Measurements from ENCODE around the gene EMC8. TPM values are rescaled to one million over a fixed set of nuclear protein-coding genes. Genes with fewer than 3 reads are reported as not detected.
"Not testable (repeated sequence)": the region's sequence is repeated elsewhere in the genome, so short reads cannot be mapped to it uniquely, and the experiment has no call there.

Gene EMC8
- total RNA-seq, 1 donor from 2014 or later = 12.3 TPM

DNA sequence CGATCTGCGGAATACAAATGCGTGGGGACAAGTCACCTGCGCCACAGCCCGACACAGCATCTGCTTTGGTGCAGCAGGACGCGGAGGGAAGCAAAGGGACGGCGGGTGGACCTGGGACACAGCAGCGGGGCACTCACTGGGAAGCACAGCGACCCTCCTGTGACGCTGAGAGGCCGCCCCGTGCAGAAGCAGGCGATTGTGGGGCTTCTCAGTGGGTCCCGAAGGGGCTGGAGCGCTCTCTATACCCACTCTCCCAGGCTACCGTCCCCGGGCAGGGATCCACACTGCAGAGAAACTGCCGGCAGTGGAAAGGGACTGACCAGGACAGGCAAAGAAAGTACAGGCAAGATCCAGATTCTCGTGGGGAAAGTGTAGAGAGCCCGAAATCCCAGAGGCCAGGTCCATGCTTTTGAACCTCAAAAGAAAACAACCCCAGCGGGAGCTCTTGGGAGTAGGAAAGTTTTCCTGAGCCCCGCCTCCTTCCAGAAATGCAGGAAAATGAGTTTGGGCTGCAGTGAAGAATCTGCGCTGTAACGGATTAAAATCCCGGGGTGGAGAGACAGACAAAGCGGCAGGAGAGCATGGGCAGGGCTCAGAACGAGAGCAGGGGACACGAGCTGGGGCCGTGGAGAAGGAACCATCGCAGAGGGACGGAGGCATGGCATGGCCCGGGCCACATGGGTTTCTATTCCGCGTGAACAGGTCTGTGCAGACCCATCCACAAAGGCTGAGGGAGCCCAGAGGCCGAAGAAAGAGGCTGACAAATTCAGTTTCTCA, 12.9 kb upstream of the EMC8 start:
- no peak for DNase-seq

DNA sequence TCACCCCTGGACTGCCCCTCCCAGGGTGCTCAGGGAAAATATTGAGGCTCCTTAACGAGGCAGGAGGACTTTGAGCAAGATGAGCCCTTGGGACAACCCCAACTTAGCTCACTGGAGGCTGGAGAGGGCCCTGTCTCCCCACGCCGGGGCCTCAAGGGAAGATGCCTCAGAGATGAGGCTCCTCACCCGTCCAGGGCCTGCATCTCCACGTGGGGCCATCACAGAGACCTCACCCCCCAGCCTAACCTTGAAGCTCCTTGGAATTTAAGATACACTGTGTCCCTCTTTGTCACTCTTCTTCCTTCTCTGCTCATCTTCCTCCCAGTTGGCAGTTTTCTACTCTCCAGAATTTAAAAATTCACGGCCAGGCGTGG, 11.4 kb upstream of the EMC8 start:
- DNase-seq = no peak

DNA sequence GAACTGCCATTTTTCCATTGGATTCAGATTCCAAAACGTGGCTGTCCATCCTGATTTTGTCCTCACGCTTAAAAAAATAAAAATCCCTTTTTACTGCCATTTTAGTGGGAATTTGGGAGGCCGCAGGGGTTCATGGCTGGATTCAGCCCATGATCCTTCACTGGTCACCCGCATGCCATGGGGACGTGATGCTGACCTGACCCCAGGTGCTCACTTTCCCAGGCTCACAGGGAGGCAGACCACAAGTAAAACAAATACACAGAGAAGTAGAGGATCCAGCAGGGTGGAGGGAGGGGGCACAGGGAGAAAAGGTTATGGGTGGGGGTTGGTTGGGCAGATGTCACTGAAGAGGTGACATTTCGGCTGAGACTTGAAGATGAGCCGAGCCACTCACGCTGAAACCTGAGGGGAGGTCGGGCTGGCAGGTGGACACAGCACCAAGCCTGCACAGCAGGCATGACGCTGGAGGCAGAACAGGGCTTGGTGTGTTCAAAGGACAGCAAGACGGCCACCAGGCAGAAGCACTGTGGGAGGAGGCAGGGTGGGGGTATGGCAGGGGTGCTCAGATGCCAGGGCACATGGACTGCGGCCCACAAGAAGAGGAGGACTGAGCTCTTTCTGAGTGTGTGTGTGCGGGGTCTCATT, 10.9 kb upstream of the EMC8 start:
- DNase-seq = no peak

DNA sequence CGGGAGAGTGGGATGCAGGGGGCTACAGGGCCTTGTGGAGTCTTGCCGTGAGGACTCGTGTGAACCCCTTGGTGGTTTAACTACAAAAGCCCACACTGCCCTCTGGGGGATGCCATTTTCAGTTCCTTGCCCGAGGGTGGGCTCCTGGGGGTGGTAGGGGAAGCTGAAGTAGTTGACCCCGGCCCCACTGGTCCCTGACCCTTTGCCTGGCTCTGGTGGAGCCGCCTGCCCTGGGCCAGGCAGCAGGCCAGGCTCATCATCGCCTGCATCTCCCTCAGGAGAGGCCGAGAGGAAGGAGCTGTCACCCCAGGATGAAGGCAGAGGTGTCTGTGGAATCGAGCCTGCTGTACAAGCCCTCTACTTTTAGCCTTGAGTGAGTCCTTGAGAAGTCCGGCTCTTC, 10.3 kb upstream of the EMC8 start:
- no peak for DNase-seq

DNA sequence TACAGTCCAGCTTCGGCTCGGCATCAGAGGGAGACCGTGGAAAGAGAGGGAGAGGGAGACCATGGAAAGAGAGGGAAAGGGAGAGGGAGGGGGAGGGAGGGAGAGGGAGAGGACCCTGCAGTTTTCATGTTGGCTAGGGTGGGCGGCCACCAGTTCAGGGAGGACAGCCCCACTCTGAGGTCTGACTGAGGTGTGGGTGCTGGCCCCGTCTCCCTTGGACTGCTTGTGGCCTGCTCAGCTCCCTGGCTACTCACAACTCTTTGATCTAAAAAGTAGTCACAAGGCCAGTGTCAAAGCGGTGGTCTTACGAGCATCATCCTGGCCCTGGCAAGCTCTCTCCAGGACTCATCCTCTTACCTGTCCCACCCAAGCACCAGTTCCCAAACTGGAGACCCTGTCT, 9.6 kb upstream of the EMC8 start:
- DNase-seq = no peak

DNA sequence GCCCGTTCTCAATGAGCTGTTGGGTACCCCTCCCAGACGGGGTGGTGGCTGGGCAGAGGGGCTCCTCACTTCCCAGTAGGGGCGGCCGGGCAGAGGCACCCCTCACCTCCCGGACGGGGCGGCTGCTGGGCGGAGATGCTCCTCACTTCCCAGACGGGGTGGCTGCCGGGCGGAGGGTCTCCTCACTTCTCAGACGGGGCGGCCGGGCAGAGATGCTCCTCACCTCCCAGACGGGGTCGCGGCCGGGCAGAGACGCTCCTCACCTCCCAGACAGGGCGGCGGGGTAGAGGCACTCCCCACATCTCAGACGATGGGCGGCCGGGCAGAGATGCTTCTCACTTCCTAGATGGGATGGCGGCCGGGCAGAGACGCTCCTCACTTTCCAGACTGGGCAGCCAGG, 8.8 kb upstream of the EMC8 start:
- DNase-seq = not testable (repeated sequence)

DNA sequence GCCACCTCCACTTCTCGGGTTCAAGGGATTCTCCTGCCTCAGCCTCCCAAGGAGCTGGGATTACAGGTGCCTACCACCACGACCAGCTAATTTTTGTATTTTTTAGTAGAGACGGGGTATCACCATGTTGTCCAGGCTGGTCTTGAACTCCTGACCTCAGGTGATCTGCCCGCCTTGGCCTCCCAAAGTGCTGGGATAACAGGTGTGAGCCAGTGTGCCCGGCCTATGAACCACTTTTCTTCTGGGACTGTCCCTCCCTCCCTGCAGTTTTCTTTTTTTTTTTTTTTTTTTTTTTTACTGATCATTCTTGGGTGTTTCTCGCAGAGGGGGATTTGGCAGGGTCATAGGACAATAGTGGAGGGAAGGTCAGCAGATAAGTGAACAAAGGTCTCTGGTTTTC, 8.0 kb upstream of the EMC8 start:
- DNase-seq = not testable (repeated sequence)

DNA sequence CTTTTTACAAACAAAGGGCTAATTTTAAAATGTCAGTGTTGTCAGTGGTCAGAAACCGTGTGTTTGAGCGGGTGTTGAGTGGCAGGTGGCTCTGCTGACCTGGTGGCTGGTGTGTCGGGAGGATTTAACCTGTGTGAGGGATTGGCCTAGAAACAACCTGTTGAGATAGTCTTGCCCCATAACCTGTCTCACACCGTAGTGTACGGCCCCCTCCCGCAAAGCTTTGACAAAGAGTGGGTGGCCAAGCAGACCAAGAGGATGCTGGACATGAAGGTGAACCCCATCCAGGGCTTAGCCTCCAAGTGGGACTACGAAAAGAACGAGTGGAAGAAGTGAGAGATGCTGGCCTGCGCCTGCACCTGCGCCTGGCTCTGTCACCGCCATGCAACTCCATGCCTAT, 7.2 kb upstream of the EMC8 start:
- DNase-seq = no peak

DNA sequence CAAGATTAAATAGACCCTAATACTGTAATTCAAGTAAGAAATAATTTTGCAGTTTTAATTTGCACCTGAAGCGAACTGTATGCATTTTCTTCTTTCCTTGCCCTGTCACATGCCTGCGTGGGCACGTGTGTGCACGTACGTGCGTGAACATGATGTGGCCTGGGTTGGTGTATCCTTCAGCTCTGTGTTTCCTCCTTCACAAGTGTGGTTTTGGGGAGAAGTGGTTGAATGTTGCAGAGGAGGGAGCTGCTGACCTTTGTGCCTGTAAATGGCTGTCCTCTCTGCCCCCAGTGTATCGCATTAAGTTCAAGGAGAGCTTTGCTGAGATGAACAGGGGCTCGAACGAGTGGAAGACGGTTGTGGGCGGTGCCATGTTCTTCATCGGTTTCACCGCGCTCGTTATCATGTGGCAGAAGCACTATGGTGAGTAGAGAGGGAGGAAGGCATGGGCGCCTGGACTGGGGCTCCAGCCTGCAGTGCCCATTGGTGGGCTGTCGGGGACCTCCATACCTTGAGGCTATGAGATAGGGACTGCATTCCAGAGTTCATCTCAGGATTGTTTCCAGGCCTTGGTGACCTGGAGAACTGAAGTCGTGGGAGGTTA, 6.2 kb upstream of the EMC8 start:
- no peak for DNase-seq

DNA sequence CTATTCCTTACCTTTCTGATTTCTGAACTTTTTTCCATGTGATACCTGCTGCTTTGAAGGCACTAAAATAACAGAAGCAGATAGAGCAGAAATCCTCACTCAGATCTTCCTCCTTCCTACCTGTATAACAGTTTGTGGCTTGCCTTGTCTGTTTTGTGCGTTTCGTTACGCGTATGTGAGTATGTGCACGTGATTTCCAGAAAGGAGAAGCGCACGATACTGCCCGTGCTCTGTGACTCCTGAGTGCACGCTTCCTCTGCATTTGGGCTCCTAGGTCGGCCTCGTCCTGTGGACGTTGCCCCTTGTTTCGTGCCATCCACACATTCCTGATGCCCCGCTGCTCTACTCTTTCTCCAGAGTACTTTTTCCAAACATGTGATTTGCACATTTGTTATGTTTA, 4.2 kb upstream of the EMC8 start:
- DNase-seq = no peak

DNA sequence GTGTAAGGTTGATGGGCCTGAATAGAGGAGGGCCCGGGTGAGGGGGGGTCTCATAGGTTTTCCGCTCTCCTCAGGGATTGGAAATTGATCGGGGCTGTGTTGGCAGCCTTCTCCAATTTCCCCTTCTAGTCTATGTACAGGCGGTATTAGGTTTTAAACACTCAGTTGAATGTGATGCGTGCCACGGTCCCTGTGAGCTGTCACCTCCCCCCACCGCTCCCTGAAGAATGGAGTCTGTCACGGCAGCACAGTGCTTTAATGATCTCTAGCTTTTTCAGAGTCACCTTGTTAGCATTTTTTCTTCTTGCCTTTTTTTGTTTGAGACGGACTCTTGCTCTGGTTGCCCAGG, 951 bp upstream of the EMC8 start:
- DNase-seq = no peak

DNA sequence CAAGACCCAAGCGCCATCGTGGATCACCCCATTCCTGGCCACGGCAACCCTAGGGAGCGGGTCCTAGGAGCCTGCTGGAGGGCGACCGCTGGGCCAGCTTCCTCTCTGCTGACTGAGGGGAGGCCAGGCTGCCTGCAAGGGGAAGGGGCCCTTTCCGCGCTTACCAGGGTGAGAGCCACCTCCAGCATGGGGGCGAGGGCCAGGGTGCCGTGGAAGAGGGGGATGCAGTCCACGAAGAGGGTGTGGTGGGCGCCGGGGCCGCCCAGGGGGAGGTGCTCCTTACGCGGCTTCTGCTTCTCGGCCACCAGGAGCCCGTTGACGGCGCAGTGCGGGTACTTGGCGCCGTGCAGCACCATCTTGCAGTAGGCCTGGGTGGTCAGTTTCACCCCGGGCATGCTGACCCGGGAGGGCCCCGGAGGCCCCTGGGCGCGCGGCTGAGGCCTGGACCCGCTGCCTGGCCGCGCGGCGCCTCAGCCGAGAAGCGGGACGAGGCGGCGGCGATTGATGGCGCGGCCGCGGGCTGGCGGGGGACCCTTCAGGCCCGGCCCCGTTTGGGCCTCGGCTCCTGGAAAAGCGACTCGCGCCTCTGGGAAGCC, 345 bp downstream of the EMC8 start:
- no peak for DNase-seq

DNA sequence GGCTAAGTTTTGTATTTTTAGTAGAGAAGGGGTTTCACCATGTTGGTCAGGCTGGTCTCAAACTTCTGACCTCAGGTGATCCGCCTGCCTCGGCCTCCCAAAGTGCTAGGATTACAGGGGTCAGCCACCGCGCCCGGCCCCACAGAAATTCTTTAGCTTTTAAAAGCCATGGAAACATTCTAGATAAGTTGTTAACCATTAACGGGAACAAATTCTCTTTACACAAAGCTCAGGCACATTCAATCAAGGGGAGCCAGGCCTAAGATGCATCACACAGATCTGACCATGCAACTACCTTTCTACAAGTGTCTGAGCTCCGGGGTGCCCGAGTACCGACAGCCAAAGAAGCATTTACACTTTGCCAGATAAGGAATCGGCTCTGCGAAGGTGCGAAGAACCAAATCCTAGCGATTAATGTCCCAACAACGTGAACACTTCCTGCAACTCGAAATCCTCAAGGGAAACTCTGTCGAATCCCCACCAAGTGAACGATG, 1.0 kb downstream of the EMC8 start:
- no peak for DNase-seq

DNA sequence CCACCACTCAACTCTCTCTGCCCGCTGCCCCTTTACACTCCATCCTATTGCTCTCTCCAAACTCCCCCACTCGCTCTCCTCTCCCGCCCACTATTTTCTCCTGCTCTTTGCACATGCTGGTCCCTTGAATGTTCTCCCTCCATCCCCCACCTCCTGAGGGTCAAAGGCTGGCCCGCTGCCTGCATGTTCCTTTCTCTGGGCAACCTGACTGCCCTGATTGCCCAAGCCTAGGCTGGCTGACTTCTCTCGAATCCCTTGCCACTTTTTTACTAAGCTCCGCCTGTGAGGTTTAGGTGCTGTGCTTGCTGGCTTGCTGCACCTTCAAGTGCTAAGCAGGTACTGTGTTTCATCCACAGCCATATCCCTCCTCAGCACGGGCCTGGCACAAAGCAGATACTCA, 2.7 kb downstream of the EMC8 start:
- DNase-seq = no peak

DNA sequence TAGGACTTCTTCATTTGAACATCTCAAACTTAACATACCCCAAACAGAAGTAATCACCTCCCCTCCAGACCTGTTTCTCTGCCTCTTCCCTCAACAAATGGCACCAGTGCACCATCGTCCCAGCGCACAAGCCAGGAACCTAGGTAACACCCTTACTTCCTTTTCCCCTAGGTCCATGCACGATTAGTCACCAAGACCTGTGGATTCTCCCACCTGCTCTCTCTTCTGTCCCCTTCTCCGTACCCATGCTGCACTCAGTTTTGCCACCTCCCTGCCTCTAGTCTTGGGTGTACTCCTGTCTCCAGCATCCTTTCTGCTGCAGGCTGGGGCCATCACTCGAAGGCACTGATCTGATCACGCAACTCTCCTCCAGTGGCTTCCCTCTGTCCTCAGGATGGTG, 3.2 kb downstream of the EMC8 start:
- no peak for DNase-seq

DNA sequence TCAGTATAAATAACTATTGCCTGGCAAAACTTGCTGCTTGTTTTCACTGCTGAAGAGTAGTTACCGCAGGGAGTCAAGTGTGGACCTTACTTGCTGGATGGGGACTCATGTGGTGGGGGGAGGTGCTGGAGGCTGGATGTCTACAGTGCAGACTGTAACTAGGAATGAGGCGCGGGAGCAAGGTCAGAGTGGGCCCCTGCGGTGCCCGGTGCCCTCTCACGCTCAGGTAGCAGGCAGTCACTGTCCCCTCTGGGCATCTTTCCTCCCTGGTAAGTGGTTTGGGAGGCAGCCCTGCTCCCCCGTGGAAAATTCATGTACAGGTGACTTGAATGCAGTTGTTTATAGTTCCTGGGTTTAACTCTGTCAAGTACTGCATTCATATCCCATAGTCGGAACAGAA, 4.6 kb downstream of the EMC8 start:
- DNase-seq = no peak

DNA sequence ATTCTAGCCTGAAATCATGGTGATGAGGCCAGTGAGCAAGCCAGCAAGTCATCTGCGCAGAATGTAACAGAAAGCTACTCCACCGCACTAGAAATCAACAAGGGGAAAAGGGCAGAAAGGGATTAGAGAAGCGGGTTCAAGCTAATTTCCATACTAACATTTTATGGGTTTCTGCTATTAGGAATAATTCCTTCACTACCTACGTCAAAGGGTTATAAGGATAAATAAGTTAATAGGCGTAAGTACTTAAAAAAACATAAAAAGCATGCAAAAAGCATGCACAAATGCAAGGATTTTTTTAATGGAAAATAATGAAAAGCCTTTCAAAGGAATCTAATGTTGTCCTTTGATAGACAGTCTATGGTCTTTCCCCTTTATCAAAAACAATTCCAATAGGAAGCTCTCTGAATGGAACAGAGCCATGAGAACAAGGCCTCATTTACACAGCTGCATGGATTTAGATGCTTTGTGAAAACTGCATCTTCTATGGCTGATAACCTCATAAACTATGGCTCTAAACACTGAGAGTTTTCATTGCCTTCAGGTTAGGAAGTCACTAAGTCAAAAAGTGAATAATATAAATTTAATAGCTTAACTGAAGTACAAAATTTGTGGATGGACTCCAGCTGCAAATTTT, 5.6 kb downstream of the EMC8 start:
- DNase-seq = no peak

DNA sequence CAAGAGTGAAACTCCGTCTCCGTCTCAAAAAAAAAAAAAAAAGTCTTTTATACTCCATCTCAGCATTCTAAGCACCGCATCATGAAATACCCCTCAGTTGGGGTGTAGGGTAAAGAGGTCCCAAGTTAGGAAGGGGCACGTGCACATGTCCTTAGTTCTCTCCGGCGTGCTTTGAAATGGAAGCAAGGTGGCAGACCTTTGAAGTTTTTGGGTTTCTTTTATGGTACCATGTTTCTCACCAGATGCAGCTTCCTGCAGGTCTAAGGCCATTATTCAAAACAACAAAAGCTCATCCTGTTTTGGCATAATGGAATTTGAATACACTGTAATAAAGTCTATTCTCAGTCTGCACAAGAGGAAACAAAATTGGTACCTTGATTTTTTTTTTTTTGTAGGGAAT, 9.6 kb downstream of the EMC8 start:
- no peak for DNase-seq

DNA sequence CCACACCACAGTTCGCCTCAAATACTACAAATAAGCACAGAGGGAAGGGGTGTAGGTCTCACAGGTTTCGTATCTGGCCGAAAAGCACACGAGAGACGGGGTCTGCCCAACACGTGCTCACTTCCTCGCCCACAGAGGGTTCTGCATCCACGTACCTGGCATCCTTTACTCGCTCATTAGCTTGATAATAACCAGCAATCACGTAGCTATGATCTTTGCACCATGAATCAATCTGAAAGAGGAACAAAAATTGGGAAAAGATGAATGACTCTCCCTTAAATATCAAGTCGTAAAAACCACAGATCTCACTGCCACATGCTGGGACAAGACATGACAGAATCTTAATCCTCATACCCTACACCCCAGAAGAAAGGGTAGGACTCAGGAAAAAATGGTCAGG, 10.5 kb downstream of the EMC8 start:
- no peak for DNase-seq

DNA sequence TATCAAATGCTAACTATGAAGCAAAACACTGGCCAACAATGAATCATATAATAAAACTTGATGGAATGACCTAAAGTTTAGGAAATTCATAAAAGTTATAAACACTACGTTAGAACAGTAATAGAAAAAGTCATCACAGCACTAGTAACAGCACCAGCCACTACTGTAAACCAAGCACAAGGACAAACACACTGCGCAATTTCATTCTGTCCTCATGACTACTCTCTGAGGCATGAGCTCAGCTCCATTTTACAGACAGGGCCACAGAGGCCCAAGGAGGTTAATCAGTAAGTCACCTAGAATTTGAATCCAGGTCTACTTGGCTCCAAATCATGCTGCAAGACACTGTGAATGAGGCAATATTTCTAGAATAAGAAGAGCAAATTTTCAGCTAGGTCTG, 13.4 kb downstream of the EMC8 start:
- DNase-seq = no peak

DNA sequence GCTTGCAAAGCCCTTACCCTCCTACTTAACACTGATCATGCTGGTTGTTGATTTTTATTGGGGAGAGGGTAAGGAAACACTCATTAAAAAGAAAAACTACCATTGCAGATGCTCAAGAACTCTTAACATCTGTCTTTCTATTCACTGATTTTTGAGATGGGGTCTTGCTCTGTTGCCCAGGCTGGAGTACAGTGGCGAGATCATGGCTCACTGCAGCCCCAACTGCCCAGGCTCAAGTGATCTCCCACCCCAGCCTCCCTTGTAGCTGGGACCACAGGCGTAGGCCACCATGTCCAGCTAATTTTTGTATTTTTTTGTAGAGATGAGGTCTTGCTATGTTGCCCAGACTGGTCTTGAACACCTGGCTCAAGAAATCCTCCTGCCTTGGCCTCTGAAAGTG, 14.5 kb downstream of the EMC8 start:
- DNase-seq = no peak

DNA sequence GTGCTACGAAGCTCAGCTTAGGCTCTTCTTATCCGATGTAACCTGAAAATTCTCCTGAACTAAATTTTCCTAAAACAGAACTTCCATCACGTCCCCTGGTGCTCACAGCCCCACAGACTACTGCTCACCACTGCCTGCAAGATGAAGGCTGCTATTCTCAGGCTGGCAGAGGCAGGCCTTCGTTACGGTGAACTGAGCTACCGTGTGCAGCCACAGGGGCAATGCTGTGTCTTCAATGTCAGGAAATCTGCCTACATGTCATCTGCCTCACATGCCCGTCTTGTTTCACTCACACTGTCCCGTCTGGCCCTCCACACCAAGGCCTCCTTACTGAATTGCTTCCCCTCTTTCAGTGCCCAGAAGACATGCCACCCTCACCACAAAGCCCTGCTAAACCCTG, 15.9 kb downstream of the EMC8 start:
- DNase-seq = no peak

DNA sequence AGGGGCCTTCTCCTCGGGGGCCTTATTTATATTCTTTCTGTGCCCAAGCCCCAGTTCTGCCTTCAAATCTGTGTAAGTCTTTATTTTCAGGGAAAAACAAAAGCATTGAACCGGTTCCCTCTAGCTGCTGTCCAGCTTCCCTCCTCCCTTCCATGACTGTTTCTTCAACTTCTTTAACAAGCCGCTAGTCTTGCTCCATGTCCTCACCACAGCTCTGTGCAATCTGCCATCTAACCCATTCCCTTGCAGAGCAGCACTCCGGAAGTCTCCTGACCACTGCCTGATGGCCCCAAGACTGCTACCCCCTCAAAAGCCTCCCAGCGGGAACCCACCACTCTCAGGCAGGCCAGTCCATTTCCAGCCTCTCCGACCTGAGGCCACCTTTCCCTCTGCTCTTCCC, 16.9 kb downstream of the EMC8 start:
- no peak for DNase-seq
